Activated CD4-positive, alpha-beta memory T cell treated with anti-CD3 and anti-CD28 coated beads, Interleukin-2, amount 10 ng/mL, durations not matched to agents 7 days and 5 days (primary cell): ENCODE measurements around the gene ZBED4. TPM values are rescaled to one million over a fixed set of nuclear protein-coding genes. Genes with fewer than 3 reads are reported as not detected.
"Not testable (repeated sequence)": the region's sequence is repeated elsewhere in the genome, so short reads cannot be mapped to it uniquely, and the experiment has no call there.

ENCODE experiments used
- CTCF ChIA-PET: fragments of 350-600 bp; sonication (Branson Sonifier 250); formaldehyde crosslinking; loops from one replicate; lab custom pipeline; 2021; ENCODE audit warnings: antibody characterized with exemption, inconsistent platforms; lab: Charles Lee
- POLR2A ChIA-PET: fragments of 350-600 bp; sonication (Branson Sonifier 250); formaldehyde crosslinking; loops from one replicate; lab custom pipeline; 2021; ENCODE audit warnings: antibody characterized with exemption; lab: Charles Lee
- DNase-seq: peaks from one replicate; pipeline ENCODE4 v3.0.0-alpha.2; 2020
- H3K27ac Mint-ChIP-seq: one replicate; pipeline ENCODE4 v1.8.0; 2021; ENCODE audit warnings: mild to moderate bottlenecking, mixed read lengths
- H3K27me3 Mint-ChIP-seq: one replicate; pipeline ENCODE4 v1.8.0; 2021; ENCODE audit warnings: mixed read lengths
- H3K36me3 Mint-ChIP-seq: one replicate; pipeline ENCODE4 v1.8.0; 2021; ENCODE audit warnings: low read depth, mixed read lengths
- H3K4me1 Mint-ChIP-seq: one replicate; pipeline ENCODE4 v1.8.0; 2021; ENCODE audit warnings: mixed read lengths
- H3K4me3 Mint-ChIP-seq: one replicate; pipeline ENCODE4 v1.8.0; 2021; ENCODE audit warnings: mild to moderate bottlenecking, mixed read lengths
- H3K9me3 Mint-ChIP-seq: one replicate; pipeline ENCODE4 v1.8.0; 2021; ENCODE audit warnings: mixed read lengths
- total RNA-seq, 2 experiments: library from RNA; stranded (reverse); gene quantifications; one replicate each; pipeline ENCODE4 v1.2.3, GENCODE V29; 2021

Gene ZBED4
- total RNA-seq, 2 experiments from 2014 or later, result 20.6 to 21.8 TPM

- H3K36me3 Mint-ChIP-seq, result peaks cover 66% of the 10 kb centered on the region
- H3K27me3 Mint-ChIP-seq, result no peaks in the 10 kb centered on the region
These were observed 36.3 kb upstream of the ZBED4 start for GRCh38 chr22:49817359-49817758.

GRCh38 chr22:49820984-49821383 is 32.7 kb upstream of the ZBED4 start:
- Mint-ChIP-seq H3K4me3 (no peak overlapping the region), H3K36me3 (peaks cover 80% of the 10 kb centered on the region), H3K27me3 (no peaks in the 10 kb centered on the region), H3K9me3 (no peaks in the 10 kb centered on the region), H3K27ac (no peak overlapping the region), H3K4me1 (peaks cover 68% of the 10 kb centered on the region)
- DNase-seq, result no peak
- CTCF ChIA-PET, result interaction anchor here (0.8 to 1.3 kb wide), 4 partner anchors 9 to 53 kb away, joined by 3 to 4 read pairs (median 3); no protein-coding TSS in a partner anchor
- POLR2A ChIA-PET, result interaction anchor here (1.0 to 2.4 kb wide), 4 partner anchors 11 to 34 kb away, joined by 3 to 9 read pairs (median 4); no protein-coding TSS in a partner anchor

More at GRCh38 chr22:49817359-49817758, 36.3 kb upstream of the ZBED4 start:
- DNase-seq, result no peak
- ChIA-PET CTCF (no interaction called here), POLR2A (interaction anchor here (1.1 kb wide), 1 partner anchor 101 kb away, joined by 3 read pairs; the partner anchor contains the start of genes ALG12 and CRELD2)
- Mint-ChIP-seq H3K27ac (no peak overlapping the region), H3K4me3 (no peak overlapping the region), H3K4me1 (peaks cover 60% of the 10 kb centered on the region), H3K9me3 (no peaks in the 10 kb centered on the region)

- H3K4me3 Mint-ChIP-seq, H3K27ac Mint-ChIP-seq, DNase-seq, H3K27me3 Mint-ChIP-seq, H3K9me3 Mint-ChIP-seq: not testable (repeated sequence)
- ChIA-PET POLR2A (interaction anchor here (1.0 to 2.4 kb wide), 3 partner anchors 12 to 46 kb away, joined by 3 to 9 read pairs (median 4); no protein-coding TSS in a partner anchor), CTCF (interaction anchor here (0.8 to 1.3 kb wide), 2 partner anchors 33 to 54 kb away, joined by 3 to 4 read pairs; no protein-coding TSS in a partner anchor)
- Mint-ChIP-seq H3K4me1 (peaks cover 65% of the 10 kb centered on the region), H3K36me3 (peaks cover 75% of the 10 kb centered on the region)
These were observed 31.9 kb upstream of the ZBED4 start for GRCh38 chr22:49821741-49822140.

- CTCF ChIA-PET, result no interaction called here
These were observed 30.2 kb upstream of the ZBED4 start for GRCh38 chr22:49823289-49824045.

GRCh38 chr22:49824185-49824925 is 29.3 kb upstream of the ZBED4 start:
- Mint-ChIP-seq H3K4me3 (peak overlapping the region; percentile 21), H3K9me3 (no peaks in the 10 kb centered on the region), H3K27me3 (no peaks in the 10 kb centered on the region), H3K27ac (peak overlapping the region; percentile 40), H3K4me1 (peaks cover 56% of the 10 kb centered on the region), H3K36me3 (peaks cover 56% of the 10 kb centered on the region)
- no peak for DNase-seq
- CTCF ChIA-PET, result no interaction called here
- POLR2A ChIA-PET, result no interaction called here

More at GRCh38 chr22:49823289-49824045, 30.2 kb upstream of the ZBED4 start:
- Mint-ChIP-seq H3K27ac (no peak overlapping the region), H3K4me1 (peaks cover 50% of the 10 kb centered on the region), H3K9me3 (no peaks in the 10 kb centered on the region), H3K27me3 (no peaks in the 10 kb centered on the region), H3K36me3 (peaks cover 58% of the 10 kb centered on the region), H3K4me3 (no peak overlapping the region)
- POLR2A ChIA-PET, result no interaction called here
- DNase-seq, result no peak

DNA sequence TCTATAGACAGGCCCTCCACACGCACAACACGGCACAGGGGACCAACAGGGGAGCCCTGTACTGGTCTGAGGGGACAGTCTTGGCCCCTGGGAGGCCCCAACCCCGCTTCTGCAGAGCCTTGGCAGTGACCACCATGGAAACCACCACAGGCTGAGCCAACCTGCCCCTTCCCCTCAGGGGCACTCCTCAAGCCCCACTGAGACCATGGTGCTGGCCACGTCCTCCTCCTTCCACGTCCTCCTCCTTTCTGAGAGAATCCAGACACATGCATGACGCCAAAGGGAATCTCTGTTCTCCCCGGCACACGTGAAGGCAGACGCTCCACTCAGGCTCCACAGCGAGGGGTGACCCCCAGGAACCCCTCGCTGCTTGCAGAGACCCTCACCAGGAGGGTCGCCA is 28.7 kb upstream of the ZBED4 start:
- peak overlapping the region; percentile 40 for H3K27ac Mint-ChIP-seq
- no peak for DNase-seq
- ChIA-PET POLR2A (interaction anchor here (1.9 to 2.7 kb wide), 5 partner anchors 15 to 137 kb away, joined by 10 to 45 read pairs (median 23); partner anchors contain the start of genes ALG12, CRELD2, PIM3 and ZBED4), CTCF (no interaction called here)
- no peaks in the 10 kb centered on the region for H3K27me3 Mint-ChIP-seq
- no peaks in the 10 kb centered on the region for H3K9me3 Mint-ChIP-seq
- H3K36me3 Mint-ChIP-seq, result peaks cover 59% of the 10 kb centered on the region
- H3K4me3 Mint-ChIP-seq, result peak overlapping the region; percentile 21
- H3K4me1 Mint-ChIP-seq, result peaks cover 62% of the 10 kb centered on the region

GRCh38 chr22:49825436-49825835 is 28.2 kb upstream of the ZBED4 start:
- Mint-ChIP-seq H3K36me3 (peaks cover 57% of the 10 kb centered on the region), H3K4me3 (peak overlapping the region; percentile 92), H3K9me3 (no peaks in the 10 kb centered on the region), H3K4me1 (peaks cover 64% of the 10 kb centered on the region), H3K27ac (peak overlapping the region; percentile 97), H3K27me3 (no peaks in the 10 kb centered on the region)
- ChIA-PET CTCF (interaction anchor here (2.1 kb wide), 1 partner anchor 14 kb away, joined by 13 read pairs; no protein-coding TSS in a partner anchor), POLR2A (interaction anchor here (0.9 to 2.7 kb wide), 19 partner anchors 13 to 365 kb away, joined by 3 to 45 read pairs (median 6); partner anchors contain the start of genes ALG12, CRELD2, PIM3 and ZBED4)
- DNase-seq, result no peak

- Mint-ChIP-seq H3K27ac (peak overlapping the region; percentile 97), H3K27me3 (no peaks in the 10 kb centered on the region), H3K4me3 (peak overlapping the region; percentile 92), H3K9me3 (no peaks in the 10 kb centered on the region), H3K4me1 (peaks cover 62% of the 10 kb centered on the region), H3K36me3 (peaks cover 50% of the 10 kb centered on the region)
- ChIA-PET POLR2A (interaction anchor here (0.6 to 2.7 kb wide), 26 partner anchors 10 to 365 kb away, joined by 3 to 45 read pairs (median 4); partner anchors contain the start of genes ALG12, CRELD2, PIM3 and ZBED4), CTCF (interaction anchor here (2.1 kb wide), 1 partner anchor 13 kb away, joined by 13 read pairs; no protein-coding TSS in a partner anchor)
- peak; percentile 74 for DNase-seq
These were observed 27.6 kb upstream of the ZBED4 start for GRCh38 chr22:49825944-49826602.

DNA sequence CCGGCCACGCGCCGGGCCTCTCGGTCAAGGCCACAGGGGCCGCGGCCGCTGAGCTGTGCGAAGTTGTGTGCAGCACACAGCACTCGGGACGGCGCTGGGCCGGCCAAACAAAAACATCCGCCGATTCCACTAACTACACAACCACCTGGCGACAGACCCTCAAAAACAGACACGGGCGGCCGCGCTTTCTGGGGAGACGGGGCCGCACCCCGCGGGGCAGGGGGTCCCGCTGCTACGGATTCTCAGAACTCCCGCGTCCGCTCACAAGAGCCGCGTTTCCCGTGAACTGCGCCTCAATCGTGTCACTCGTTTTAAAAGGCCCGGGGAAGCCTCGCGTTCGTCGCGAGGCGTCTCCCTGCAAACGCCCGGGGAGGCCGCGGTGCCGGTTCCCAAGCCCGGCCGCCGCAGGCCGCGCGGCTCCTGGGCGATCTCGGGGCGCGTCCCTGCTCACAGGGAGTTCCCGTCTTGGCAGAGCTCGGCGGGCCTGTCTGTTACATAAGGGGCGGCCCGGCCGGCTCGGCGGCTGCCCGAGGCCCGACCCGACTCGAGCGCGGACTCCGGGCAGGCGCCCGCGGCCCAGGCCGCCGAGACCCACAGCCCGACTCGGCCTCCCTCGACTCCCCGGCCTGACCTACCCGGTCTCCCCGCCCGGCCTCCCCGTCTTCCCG is 26.9 kb upstream of the ZBED4 start:
- H3K4me3 Mint-ChIP-seq, result peak overlapping the region; percentile 92
- peaks cover 65% of the 10 kb centered on the region for H3K4me1 Mint-ChIP-seq
- peak overlapping the region; percentile 97 for H3K27ac Mint-ChIP-seq
- peaks cover 48% of the 10 kb centered on the region for H3K36me3 Mint-ChIP-seq
- peak; percentile 53 for DNase-seq
- ChIA-PET POLR2A (interaction anchor here (0.6 to 2.7 kb wide), 26 partner anchors 10 to 364 kb away, joined by 3 to 45 read pairs (median 4); partner anchors contain the start of genes ALG12, CRELD2, PIM3 and ZBED4), CTCF (interaction anchor here (2.1 kb wide), 1 partner anchor 12 kb away, joined by 13 read pairs; no protein-coding TSS in a partner anchor)
- no peaks in the 10 kb centered on the region for H3K27me3 Mint-ChIP-seq
- no peaks in the 10 kb centered on the region for H3K9me3 Mint-ChIP-seq

DNA sequence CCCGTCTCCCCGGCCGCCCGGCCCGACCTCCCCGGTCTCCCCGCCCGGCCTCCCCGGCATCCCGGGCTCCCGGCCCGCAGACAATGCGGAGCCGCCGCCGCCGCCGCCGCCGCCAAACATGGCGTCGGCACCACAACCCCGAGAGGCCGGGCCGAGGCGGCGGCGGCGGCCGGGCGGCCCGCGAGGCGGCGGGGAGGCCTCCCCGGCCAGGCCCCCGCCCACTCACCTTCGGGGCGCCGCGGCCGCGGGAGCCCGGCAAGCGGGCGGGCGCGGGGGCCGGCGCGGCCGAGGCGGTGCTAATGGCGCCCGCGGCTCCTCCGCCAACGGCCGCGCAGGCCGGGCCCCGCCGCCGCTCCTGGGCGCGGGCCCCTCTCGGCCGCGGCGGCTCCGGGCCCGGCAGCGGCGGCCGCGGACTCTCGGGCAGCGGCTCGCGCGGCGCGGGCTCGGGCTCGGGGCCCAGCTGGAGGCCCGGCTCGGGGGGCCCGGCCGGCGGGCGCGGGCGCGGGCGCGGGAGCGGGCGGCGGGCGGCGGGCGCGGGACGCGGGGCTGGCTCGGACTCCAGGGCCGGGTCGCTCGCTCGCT is 26.3 kb upstream of the ZBED4 start:
- CTCF ChIA-PET, result interaction anchor here (2.1 kb wide), 1 partner anchor 12 kb away, joined by 13 read pairs; no protein-coding TSS in a partner anchor
- POLR2A ChIA-PET, result interaction anchor here (1.1 to 2.7 kb wide), 7 partner anchors 10 to 91 kb away, joined by 3 to 45 read pairs (median 12); partner anchors contain the start of genes ALG12, CRELD2 and ZBED4
- Mint-ChIP-seq H3K4me3 (peak overlapping the region; percentile 92), H3K9me3 (no peaks in the 10 kb centered on the region), H3K36me3 (peaks cover 44% of the 10 kb centered on the region), H3K4me1 (peaks cover 62% of the 10 kb centered on the region), H3K27ac (no peak overlapping the region), H3K27me3 (no peaks in the 10 kb centered on the region)
- peak; percentile 29 for DNase-seq
